ENCODE measurements around the gene AGMO.

The AGMO gene

DNA sequence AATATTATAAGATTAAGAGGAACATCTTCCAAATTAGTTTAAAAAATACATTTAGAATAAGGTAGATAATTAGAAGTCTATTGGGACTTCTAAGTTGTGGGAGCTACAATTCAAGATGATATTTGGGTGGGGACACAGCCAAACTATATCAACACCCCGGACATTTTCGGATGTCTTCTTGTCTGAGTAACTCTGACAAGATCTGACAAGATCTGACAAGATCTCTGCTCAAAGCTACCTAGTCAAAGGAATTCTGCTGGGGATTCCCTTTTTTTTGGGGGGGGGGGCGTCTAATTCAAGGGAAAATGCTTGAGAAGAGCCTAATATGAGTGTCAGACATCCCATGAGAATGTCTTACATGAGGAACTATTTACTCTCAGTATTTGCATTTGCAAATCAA lies 5.2 kb upstream of the AGMO start:
- Histone ChIP-seq H3K27ac (ENCODE audit: low read depth, low read length) (no peak overlapping the region), H3K4me1 (ENCODE audit: control insufficient read depth in 1 of 2, insufficient read depth in 2 of 2, low read length in 2 of 2) (no peaks in the 10 kb centered on the region), H3K9ac (ENCODE audit: low read depth in 1 of 2, low read length in 2 of 2) (no peak overlapping the region), H3K27me3 (ENCODE audit: control insufficient read depth in 1 of 2, insufficient read depth in 2 of 2, low read length in 2 of 2) (no peaks in the 10 kb centered on the region), H3K36me3 (ENCODE audit: control insufficient read depth in 1 of 2, insufficient read depth in 2 of 2, low read length in 2 of 2) (no peaks in the 10 kb centered on the region), H3K9me3 (ENCODE audit: control insufficient read depth in 1 of 2, low read length in 2 of 2) (no peaks in the 10 kb centered on the region), H3K4me3 (ENCODE audit: low read depth in 1 of 2, low read length in 2 of 2) (no peak overlapping the region)

DNA sequence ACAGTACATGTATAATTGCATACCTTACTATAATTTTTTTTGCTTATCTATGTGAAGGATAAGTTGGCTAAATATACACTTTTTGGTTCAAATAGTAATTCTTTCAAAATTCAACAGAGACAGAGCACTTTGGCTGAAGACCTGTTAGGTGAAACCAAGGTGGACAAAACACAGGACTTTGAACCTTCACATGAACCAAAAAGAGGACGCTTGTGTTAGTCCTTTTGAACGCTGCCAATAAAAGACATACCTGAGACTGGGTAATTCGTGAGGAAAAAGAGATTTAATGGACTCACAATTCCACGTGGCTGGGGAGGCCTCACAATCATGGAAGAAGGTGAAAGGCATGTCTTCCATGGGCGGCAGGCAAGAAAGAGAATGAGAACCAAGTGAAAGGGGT lies 4.7 kb upstream of the AGMO start:
- Histone ChIP-seq H3K27ac (ENCODE audit: low read depth, low read length) (no peak overlapping the region), H3K4me1 (ENCODE audit: control insufficient read depth in 1 of 2, insufficient read depth in 2 of 2, low read length in 2 of 2) (no peaks in the 10 kb centered on the region), H3K9ac (ENCODE audit: low read depth in 1 of 2, low read length in 2 of 2) (no peak overlapping the region), H3K36me3 (ENCODE audit: control insufficient read depth in 1 of 2, insufficient read depth in 2 of 2, low read length in 2 of 2) (no peaks in the 10 kb centered on the region), H3K4me3 (ENCODE audit: low read depth in 1 of 2, low read length in 2 of 2) (no peak overlapping the region), H3K9me3 (ENCODE audit: control insufficient read depth in 1 of 2, low read length in 2 of 2) (no peaks in the 10 kb centered on the region), H3K27me3 (ENCODE audit: control insufficient read depth in 1 of 2, insufficient read depth in 2 of 2, low read length in 2 of 2) (no peaks in the 10 kb centered on the region)

DNA sequence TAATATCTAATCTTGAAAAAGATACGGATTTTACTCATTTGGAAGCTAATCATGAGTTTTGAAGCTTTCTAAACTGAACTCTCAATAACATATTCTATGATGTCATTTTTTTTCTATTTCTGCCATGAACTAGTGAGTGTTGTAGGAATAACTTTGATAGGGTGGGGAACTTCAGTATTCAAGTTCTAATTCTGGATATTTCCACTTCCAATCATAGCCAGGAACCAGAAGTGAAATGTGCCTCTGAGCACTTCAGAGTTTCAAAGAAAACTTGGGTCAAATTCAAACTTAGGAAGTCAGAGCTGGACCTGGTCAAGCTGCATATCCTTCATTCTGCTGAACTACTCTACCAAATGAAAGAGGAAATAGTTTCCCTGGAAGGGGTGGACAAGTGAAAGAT lies 847 bp downstream of the AGMO start:
- Histone ChIP-seq H3K4me3 (ENCODE audit: low read depth in 1 of 2, low read length in 2 of 2) (peak overlapping the region; percentile 64 to 67), H3K27ac (ENCODE audit: low read depth, low read length) (no peak overlapping the region), H3K9ac (ENCODE audit: low read depth in 1 of 2, low read length in 2 of 2) (peak overlapping the region in 1 of 2 donors; percentile 40), H3K9me3 (ENCODE audit: control insufficient read depth in 1 of 2, low read length in 2 of 2) (no peaks in the 10 kb centered on the region), H3K4me1 (ENCODE audit: control insufficient read depth in 1 of 2, insufficient read depth in 2 of 2, low read length in 2 of 2) (peaks cover 0 to 10% of the 10 kb centered on the region in 2 donors), H3K27me3 (ENCODE audit: control insufficient read depth in 1 of 2, insufficient read depth in 2 of 2, low read length in 2 of 2) (peaks cover 0 to 7% of the 10 kb centered on the region in 2 donors), H3K36me3 (ENCODE audit: control insufficient read depth in 1 of 2, insufficient read depth in 2 of 2, low read length in 2 of 2) (no peaks in the 10 kb centered on the region)

- Histone ChIP-seq H3K27ac (ENCODE audit: low read depth, low read length) (no peak overlapping the region), H3K4me1 (ENCODE audit: control insufficient read depth in 1 of 2, insufficient read depth in 2 of 2, low read length in 2 of 2) (peaks cover 0 to 10% of the 10 kb centered on the region in 2 donors), H3K9ac (ENCODE audit: low read depth in 1 of 2, low read length in 2 of 2) (no peak overlapping the region), H3K9me3 (ENCODE audit: control insufficient read depth in 1 of 2, low read length in 2 of 2) (no peaks in the 10 kb centered on the region), H3K4me3 (ENCODE audit: low read depth in 1 of 2, low read length in 2 of 2) (no peak overlapping the region), H3K27me3 (ENCODE audit: control insufficient read depth in 1 of 2, insufficient read depth in 2 of 2, low read length in 2 of 2) (peaks cover 0 to 7% of the 10 kb centered on the region in 2 donors), H3K36me3 (ENCODE audit: control insufficient read depth in 1 of 2, insufficient read depth in 2 of 2, low read length in 2 of 2) (no peaks in the 10 kb centered on the region)
These were observed 2.3 kb downstream of the AGMO start for GRCh38 chr7:15559416-15559928.

DNA sequence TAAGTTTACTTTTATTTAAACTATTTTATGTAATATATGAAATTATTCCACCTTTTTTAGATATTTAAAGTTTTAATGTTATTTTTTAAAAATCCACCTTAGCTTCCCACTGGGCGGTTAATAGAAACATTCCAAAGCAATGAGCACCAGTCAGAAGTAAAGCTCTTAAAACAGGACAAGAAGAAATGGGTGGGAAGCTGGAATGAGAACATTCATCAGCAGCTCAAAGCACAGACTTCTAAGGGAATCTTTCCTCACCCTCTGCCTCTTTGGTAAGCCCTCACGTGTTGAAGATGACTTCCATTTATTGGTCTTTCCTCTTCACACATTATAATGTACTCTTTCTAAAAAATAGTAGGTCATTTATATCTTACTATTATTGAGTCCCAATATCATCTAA lies 3.1 kb downstream of the AGMO start:
- Histone ChIP-seq H3K4me3 (ENCODE audit: low read depth in 1 of 2, low read length in 2 of 2) (no peak overlapping the region), H3K27ac (ENCODE audit: low read depth, low read length) (no peak overlapping the region), H3K9me3 (ENCODE audit: control insufficient read depth in 1 of 2, low read length in 2 of 2) (no peaks in the 10 kb centered on the region), H3K9ac (ENCODE audit: low read depth in 1 of 2, low read length in 2 of 2) (no peak overlapping the region), H3K27me3 (ENCODE audit: control insufficient read depth in 1 of 2, insufficient read depth in 2 of 2, low read length in 2 of 2) (peaks cover 0 to 7% of the 10 kb centered on the region in 2 donors), H3K4me1 (ENCODE audit: control insufficient read depth in 1 of 2, insufficient read depth in 2 of 2, low read length in 2 of 2) (peaks cover 0 to 10% of the 10 kb centered on the region in 2 donors), H3K36me3 (ENCODE audit: control insufficient read depth in 1 of 2, insufficient read depth in 2 of 2, low read length in 2 of 2) (no peaks in the 10 kb centered on the region)

DNA sequence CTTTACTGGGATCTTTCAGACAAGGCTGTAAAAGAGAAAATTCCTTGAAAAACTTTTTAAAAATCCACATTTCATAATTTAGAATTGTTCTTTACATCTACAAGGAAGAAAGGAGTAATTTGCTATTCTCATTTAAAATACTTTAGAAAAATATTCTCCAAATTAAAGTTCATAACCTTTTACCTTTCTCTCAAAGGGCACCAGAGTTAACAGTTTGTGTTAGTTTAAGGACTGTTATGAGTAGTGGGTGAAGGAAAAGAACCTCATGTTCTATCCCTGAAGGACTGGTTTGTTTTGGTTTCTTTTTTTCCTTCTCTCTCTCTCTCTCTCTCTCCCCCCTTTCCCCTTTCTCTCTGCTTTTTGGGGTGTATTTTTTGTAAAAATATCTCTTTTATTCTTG lies 4.1 kb downstream of the AGMO start:
- Histone ChIP-seq H3K36me3 (ENCODE audit: control insufficient read depth in 1 of 2, insufficient read depth in 2 of 2, low read length in 2 of 2) (no peaks in the 10 kb centered on the region), H3K4me1 (ENCODE audit: control insufficient read depth in 1 of 2, insufficient read depth in 2 of 2, low read length in 2 of 2) (peaks cover 0 to 10% of the 10 kb centered on the region in 2 donors), H3K27ac (ENCODE audit: low read depth, low read length) (no peak overlapping the region), H3K9ac (ENCODE audit: low read depth in 1 of 2, low read length in 2 of 2) (no peak overlapping the region), H3K4me3 (ENCODE audit: low read depth in 1 of 2, low read length in 2 of 2) (no peak overlapping the region), H3K27me3 (ENCODE audit: control insufficient read depth in 1 of 2, insufficient read depth in 2 of 2, low read length in 2 of 2) (peaks cover 0 to 7% of the 10 kb centered on the region in 2 donors), H3K9me3 (ENCODE audit: control insufficient read depth in 1 of 2, low read length in 2 of 2) (no peaks in the 10 kb centered on the region)

GRCh38 chr7:15557186-15557585 lies 4.6 kb downstream of the AGMO start:
- Histone ChIP-seq H3K36me3 (ENCODE audit: control insufficient read depth in 1 of 2, insufficient read depth in 2 of 2, low read length in 2 of 2) (no peaks in the 10 kb centered on the region), H3K27ac (ENCODE audit: low read depth, low read length) (no peak overlapping the region), H3K4me3 (ENCODE audit: low read depth in 1 of 2, low read length in 2 of 2) (peak overlapping the region; percentile 13 to 29), H3K9me3 (ENCODE audit: control insufficient read depth in 1 of 2, low read length in 2 of 2) (no peaks in the 10 kb centered on the region), H3K4me1 (ENCODE audit: control insufficient read depth in 1 of 2, insufficient read depth in 2 of 2, low read length in 2 of 2) (peaks cover 0 to 10% of the 10 kb centered on the region in 2 donors), H3K9ac (ENCODE audit: low read depth in 1 of 2, low read length in 2 of 2) (no peak overlapping the region), H3K27me3 (ENCODE audit: control insufficient read depth in 1 of 2, insufficient read depth in 2 of 2, low read length in 2 of 2) (peaks cover 0 to 7% of the 10 kb centered on the region in 2 donors)

- Histone ChIP-seq H3K9me3 (ENCODE audit: control insufficient read depth in 1 of 2, low read length in 2 of 2) (no peaks in the 10 kb centered on the region), H3K27ac (ENCODE audit: low read depth, low read length) (no peak overlapping the region), H3K36me3 (ENCODE audit: control insufficient read depth in 1 of 2, insufficient read depth in 2 of 2, low read length in 2 of 2) (no peaks in the 10 kb centered on the region), H3K27me3 (ENCODE audit: control insufficient read depth in 1 of 2, insufficient read depth in 2 of 2, low read length in 2 of 2) (peaks cover 0 to 7% of the 10 kb centered on the region in 2 donors), H3K4me1 (ENCODE audit: control insufficient read depth in 1 of 2, insufficient read depth in 2 of 2, low read length in 2 of 2) (peaks cover 0 to 10% of the 10 kb centered on the region in 2 donors), H3K4me3 (ENCODE audit: low read depth in 1 of 2, low read length in 2 of 2) (peak overlapping the region in 1 of 2 donors; percentile 13), H3K9ac (ENCODE audit: low read depth in 1 of 2, low read length in 2 of 2) (no peak overlapping the region)
These were observed 5.3 kb downstream of the AGMO start for GRCh38 chr7:15556339-15557105.

- Histone ChIP-seq H3K36me3 (ENCODE audit: control insufficient read depth in 1 of 2, insufficient read depth in 2 of 2, low read length in 2 of 2) (no peaks in the 10 kb centered on the region), H3K27ac (ENCODE audit: low read depth, low read length) (no peak overlapping the region), H3K4me1 (ENCODE audit: control insufficient read depth in 1 of 2, insufficient read depth in 2 of 2, low read length in 2 of 2) (peaks cover 0 to 10% of the 10 kb centered on the region in 2 donors), H3K4me3 (ENCODE audit: low read depth in 1 of 2, low read length in 2 of 2) (no peak overlapping the region), H3K9ac (ENCODE audit: low read depth in 1 of 2, low read length in 2 of 2) (no peak overlapping the region), H3K9me3 (ENCODE audit: control insufficient read depth in 1 of 2, low read length in 2 of 2) (no peaks in the 10 kb centered on the region), H3K27me3 (ENCODE audit: control insufficient read depth in 1 of 2, insufficient read depth in 2 of 2, low read length in 2 of 2) (peaks cover 0 to 7% of the 10 kb centered on the region in 2 donors)
These were observed 6.4 kb downstream of the AGMO start for GRCh38 chr7:15555381-15555859.

DNA sequence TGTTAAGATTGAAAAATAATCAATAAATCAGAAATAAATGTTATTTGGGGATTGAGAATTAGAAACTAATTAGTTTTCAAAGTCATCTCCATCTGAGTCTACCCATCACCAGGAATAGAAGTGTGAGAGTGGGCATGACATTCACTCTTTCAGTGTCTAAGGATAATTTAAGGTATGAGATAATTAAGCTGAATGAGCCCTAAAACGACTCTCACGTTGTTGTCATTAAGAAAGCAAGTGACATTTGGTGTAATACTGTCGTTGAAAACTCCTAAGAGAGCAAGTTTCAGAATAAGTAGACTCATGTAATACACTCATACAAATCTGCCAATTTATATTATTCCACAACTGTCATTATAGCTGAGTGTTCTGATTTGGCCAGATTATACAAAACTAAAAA lies 7.1 kb downstream of the AGMO start:
- H3K27ac ChIP-seq (ENCODE audit: low read depth, low read length) = no peak overlapping the region
- H3K36me3 ChIP-seq (ENCODE audit: control insufficient read depth in 1 of 2, insufficient read depth in 2 of 2, low read length in 2 of 2) = no peaks in the 10 kb centered on the region
- H3K4me1 ChIP-seq (ENCODE audit: control insufficient read depth in 1 of 2, insufficient read depth in 2 of 2, low read length in 2 of 2) = peaks cover 0 to 10% of the 10 kb centered on the region in 2 donors
- H3K9me3 ChIP-seq (ENCODE audit: control insufficient read depth in 1 of 2, low read length in 2 of 2) = no peaks in the 10 kb centered on the region
- H3K4me3 ChIP-seq (ENCODE audit: low read depth in 1 of 2, low read length in 2 of 2) = no peak overlapping the region
- H3K9ac ChIP-seq (ENCODE audit: low read depth in 1 of 2, low read length in 2 of 2) = no peak overlapping the region
- peaks cover 0 to 7% of the 10 kb centered on the region in 2 donors for H3K27me3 ChIP-seq (ENCODE audit: control insufficient read depth in 1 of 2, insufficient read depth in 2 of 2, low read length in 2 of 2)
